Measurements from ENCODE around the gene CYTH4. TPM values are rescaled to one million over a fixed set of nuclear protein-coding genes. Genes with fewer than 3 reads are reported as not detected.

Gene CYTH4
- total and polyA plus RNA-seq, 2 of the 8 experiments (the other 6 are each of a cell fraction or from before 2014, with no cell fraction given), result 0.09 TPM; not detected in 1

- TF ChIP-seq CHD7 (IDR thresholded peaks at IDR 0.05; ENCODE audit: insufficient replicate concordance, low read length) (no peak), CTBP2 (IDR thresholded peaks at IDR 0.05; ENCODE audit: borderline replicate concordance, insufficient read depth, insufficient read length, low read length) (no peak), BRCA1 (IDR thresholded peaks at IDR 0.05; ENCODE audit: low read depth, low read length) (no peak), EGR1 (IDR thresholded peaks at IDR 0.05; ENCODE audit: borderline replicate concordance, low read depth, low read length) (no peak), CTCF (IDR thresholded peaks at IDR 0.05; ENCODE audit: control extremely low read depth in 1 of 3, insufficient read depth in 1 of 3, low read depth in 1 of 3, low read length in 3 of 3) (no peak)
Measured at GRCh38 chr22:37275134-37275533, 7.2 kb upstream of the CYTH4 start (continued).

Data from H1 (cell line).